Tibial nerve (tissue), 4 donors: ENCODE measurements around the gene C1orf35.

ENCODE experiments used
- EP300 ChIP-seq, 2 donors: sonication (generic); formaldehyde crosslinking; IDR thresholded peaks; one replicate each; pipeline ENCODE4 v1.6.1; 2017; ENCODE audit warnings: antibody characterized with exemption in 2 of 2, mild to moderate bottlenecking in 1 of 2
- POLR2A ChIP-seq, 2 donors: fragments of 450-650 bp; IDR thresholded peaks; one replicate each; pipeline ENCODE4 v1.6.1; 2017; ENCODE audit warnings: antibody characterized with exemption in 2 of 2, mild to moderate bottlenecking in 2 of 2, moderate library complexity in 2 of 2
- TF ChIP-seq, protein P1 (sequence below), 5 experiments: fragments of 200-600 bp in 3 of 5; fragments of 450-650 bp in 2 of 5; sonication (generic) in 3 of 5; IDR thresholded peaks; one replicate each; pipeline ENCODE4 v1.5.1; 2016 to 2019; ENCODE audit warnings: antibody characterized with exemption in 5 of 5, mild to moderate bottlenecking in 3 of 5, moderate library complexity in 2 of 5

DNA sequence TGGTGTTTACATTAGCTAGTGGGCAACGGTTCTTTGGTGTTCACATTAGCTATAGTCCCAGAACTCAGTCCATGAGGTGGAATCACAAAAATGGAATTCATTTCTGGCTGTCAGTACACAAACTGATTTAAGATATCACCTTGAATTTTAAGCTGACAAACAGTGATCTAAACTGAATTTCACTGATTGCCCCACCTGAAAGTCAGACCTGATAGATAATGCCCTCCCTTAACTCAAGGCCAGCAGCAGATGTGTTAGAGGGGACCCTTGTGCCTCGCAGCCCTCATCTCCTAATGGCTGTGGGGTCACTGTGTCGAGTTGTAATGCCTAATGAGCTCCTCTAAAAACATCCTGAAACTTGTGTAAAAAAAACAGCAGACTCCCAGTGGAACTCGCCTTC lies 12.0 kb downstream of the C1orf35 start:
- TF ChIP-seq, protein P1, sequence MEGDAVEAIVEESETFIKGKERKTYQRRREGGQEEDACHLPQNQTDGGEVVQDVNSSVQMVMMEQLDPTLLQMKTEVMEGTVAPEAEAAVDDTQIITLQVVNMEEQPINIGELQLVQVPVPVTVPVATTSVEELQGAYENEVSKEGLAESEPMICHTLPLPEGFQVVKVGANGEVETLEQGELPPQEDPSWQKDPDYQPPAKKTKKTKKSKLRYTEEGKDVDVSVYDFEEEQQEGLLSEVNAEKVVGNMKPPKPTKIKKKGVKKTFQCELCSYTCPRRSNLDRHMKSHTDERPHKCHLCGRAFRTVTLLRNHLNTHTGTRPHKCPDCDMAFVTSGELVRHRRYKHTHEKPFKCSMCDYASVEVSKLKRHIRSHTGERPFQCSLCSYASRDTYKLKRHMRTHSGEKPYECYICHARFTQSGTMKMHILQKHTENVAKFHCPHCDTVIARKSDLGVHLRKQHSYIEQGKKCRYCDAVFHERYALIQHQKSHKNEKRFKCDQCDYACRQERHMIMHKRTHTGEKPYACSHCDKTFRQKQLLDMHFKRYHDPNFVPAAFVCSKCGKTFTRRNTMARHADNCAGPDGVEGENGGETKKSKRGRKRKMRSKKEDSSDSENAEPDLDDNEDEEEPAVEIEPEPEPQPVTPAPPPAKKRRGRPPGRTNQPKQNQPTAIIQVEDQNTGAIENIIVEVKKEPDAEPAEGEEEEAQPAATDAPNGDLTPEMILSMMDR (IDR thresholded peaks at IDR 0.05): no peak
- no peak for TF ChIP-seq POLR2A (IDR thresholded peaks at IDR 0.05)
- no peak for TF ChIP-seq EP300 (IDR thresholded peaks at IDR 0.05)
